ENCODE data around the gene CD3E.

CD3E gene

DNA sequence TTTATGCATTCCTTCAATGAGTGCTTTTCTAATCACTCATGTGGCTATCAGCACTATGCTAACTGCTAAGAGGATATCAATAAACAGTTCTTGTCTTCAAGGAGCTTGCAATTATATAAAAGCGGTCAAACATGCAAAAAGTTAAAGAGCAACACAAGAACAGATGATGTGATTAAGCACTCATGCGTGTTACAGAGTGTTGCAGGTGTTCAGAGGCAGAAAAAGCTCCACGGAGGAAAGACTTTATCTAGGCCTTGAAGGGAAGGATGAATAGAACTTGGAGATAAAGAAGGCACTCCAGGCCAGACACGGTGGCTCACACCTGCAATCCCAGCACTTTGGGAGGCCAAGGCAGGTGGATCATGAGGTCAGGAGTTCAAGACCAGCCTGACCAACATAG, 13.6 kb downstream of the CD3E start:
- TF ChIP-seq EZH2phosphoT487 (IDR thresholded peaks at IDR 0.05; ENCODE audit: borderline replicate concordance): no peak
- TF ChIP-seq, protein P1, sequence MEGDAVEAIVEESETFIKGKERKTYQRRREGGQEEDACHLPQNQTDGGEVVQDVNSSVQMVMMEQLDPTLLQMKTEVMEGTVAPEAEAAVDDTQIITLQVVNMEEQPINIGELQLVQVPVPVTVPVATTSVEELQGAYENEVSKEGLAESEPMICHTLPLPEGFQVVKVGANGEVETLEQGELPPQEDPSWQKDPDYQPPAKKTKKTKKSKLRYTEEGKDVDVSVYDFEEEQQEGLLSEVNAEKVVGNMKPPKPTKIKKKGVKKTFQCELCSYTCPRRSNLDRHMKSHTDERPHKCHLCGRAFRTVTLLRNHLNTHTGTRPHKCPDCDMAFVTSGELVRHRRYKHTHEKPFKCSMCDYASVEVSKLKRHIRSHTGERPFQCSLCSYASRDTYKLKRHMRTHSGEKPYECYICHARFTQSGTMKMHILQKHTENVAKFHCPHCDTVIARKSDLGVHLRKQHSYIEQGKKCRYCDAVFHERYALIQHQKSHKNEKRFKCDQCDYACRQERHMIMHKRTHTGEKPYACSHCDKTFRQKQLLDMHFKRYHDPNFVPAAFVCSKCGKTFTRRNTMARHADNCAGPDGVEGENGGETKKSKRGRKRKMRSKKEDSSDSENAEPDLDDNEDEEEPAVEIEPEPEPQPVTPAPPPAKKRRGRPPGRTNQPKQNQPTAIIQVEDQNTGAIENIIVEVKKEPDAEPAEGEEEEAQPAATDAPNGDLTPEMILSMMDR (conservative IDR thresholded peaks at IDR 0.05; ENCODE audit: low read length): no peak
- H3K9me2 ChIP-seq (replicated peaks; ENCODE audit: low read depth, low read length): no peaks in the 10 kb centered on the region
- H3K4me3 ChIP-seq (ENCODE audit: low read length, poor library complexity, severe bottlenecking): no peak overlapping the region
- no peak overlapping the region for H2AFZ ChIP-seq (ENCODE audit: low read length)
- peaks cover 64% of the 10 kb centered on the region for H3K4me1 ChIP-seq (ENCODE audit: insufficient read depth, low read length, poor library complexity, severe bottlenecking)
- no peak overlapping the region for H3K4me2 ChIP-seq (ENCODE audit: low read depth, low read length, poor library complexity, severe bottlenecking)
- no peaks in the 10 kb centered on the region for H4K20me1 ChIP-seq (ENCODE audit: insufficient read depth, low read length, poor library complexity, severe bottlenecking)
- peaks cover 19% of the 10 kb centered on the region for H3K36me3 ChIP-seq (ENCODE audit: insufficient read depth, low read length)
- no peaks in the 10 kb centered on the region for H3K9me3 ChIP-seq (ENCODE audit: insufficient read depth, low read depth, low read length)
- peaks cover 6% of the 10 kb centered on the region; the same call in 1 of the 2 replicates for H3K79me2 ChIP-seq (ENCODE audit: insufficient read depth, low read length)
- no peak overlapping the region for H3K9ac ChIP-seq (ENCODE audit: low read depth, low read length, poor library complexity, severe bottlenecking)
- H3F3A ChIP-seq (ENCODE audit: low read depth): peaks cover 10% of the 10 kb centered on the region
- H3K27me3 ChIP-seq (ENCODE audit: insufficient read depth, low read length, poor library complexity, severe bottlenecking): no peaks in the 10 kb centered on the region

DNA sequence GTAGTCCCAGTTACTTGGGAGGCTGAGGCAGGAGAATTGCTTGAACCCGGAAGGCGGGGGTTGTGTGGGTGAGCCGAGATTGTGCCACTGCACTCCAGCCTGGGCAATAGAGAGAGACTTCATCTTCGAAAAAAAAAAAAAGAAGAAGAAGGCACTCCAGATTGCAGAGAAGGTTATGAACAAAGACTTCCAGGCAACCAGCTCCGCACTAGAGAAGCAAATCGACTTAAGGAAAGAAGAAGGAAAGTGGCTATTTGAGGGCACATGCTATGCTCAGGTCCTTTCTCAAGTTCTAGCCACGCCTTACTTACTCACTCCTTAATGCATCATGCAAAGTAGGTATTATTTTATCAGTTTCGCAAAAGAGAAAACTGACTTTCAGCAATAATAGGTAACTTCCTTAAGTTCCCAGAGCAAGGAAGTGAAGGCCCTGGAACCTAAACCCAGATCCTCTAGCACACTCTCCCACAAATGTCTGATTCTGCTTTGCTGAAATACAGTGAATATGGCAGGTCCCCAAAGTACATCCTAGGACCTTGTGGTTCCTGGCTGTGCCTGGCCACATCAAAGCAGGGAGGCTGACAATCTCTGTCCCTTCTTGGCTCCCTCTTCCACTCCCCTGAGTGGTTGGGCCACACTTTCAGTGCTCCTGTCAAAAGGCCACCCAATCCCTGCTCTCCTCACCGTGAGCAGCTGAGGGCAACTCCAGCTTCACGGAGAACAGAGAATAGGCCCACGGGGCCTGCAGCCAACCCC, 14.2 kb downstream of the CD3E start:
- Histone ChIP-seq H3K9me3 (ENCODE audit: insufficient read depth, low read depth, low read length) (no peaks in the 10 kb centered on the region), H3K9ac (ENCODE audit: low read depth, low read length, poor library complexity, severe bottlenecking) (no peak overlapping the region), H3K9me2 (replicated peaks; ENCODE audit: low read depth, low read length) (no peaks in the 10 kb centered on the region), H3F3A (ENCODE audit: low read depth) (peaks cover 10% of the 10 kb centered on the region), H2AFZ (ENCODE audit: low read length) (no peak overlapping the region), H3K4me3 (ENCODE audit: low read length, poor library complexity, severe bottlenecking) (no peak overlapping the region), H3K4me1 (ENCODE audit: insufficient read depth, low read length, poor library complexity, severe bottlenecking) (peaks cover 64% of the 10 kb centered on the region), H3K36me3 (ENCODE audit: insufficient read depth, low read length) (peaks cover 13% of the 10 kb centered on the region), H3K4me2 (ENCODE audit: low read depth, low read length, poor library complexity, severe bottlenecking) (peak overlapping the region; percentile 41), H3K79me2 (ENCODE audit: insufficient read depth, low read length) (no peaks in the 10 kb centered on the region), H4K20me1 (ENCODE audit: insufficient read depth, low read length, poor library complexity, severe bottlenecking) (no peaks in the 10 kb centered on the region), H3K27me3 (ENCODE audit: insufficient read depth, low read length, poor library complexity, severe bottlenecking) (no peaks in the 10 kb centered on the region)
- TF ChIP-seq, protein P1 (conservative IDR thresholded peaks at IDR 0.05; ENCODE audit: low read length): no peak
- TF ChIP-seq EZH2phosphoT487 (IDR thresholded peaks at IDR 0.05; ENCODE audit: borderline replicate concordance): no peak

DNA sequence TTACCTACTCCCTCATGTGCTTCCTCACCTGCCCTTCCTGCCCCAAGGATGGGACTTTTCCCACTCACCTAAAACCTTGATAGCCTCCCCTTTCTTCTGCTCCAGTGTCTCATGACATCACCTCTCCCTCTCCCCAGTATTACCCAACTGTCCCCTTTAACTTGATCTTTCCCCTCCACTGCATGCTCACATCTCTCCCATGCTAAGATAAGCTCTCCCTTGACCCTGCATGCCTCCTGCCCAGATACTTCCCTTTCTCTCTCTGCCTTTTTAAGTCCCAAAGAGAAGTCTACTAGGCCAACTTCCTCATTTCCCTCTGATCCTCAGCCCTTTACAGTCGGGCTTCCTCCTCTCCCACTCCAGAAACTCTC, 14.8 kb downstream of the CD3E start:
- H3K27me3 ChIP-seq (ENCODE audit: insufficient read depth, low read length, poor library complexity, severe bottlenecking): no peaks in the 10 kb centered on the region
- H3K9me2 ChIP-seq (replicated peaks; ENCODE audit: low read depth, low read length): no peaks in the 10 kb centered on the region
- no peak overlapping the region for H3K4me3 ChIP-seq (ENCODE audit: low read length, poor library complexity, severe bottlenecking)
- H3K36me3 ChIP-seq (ENCODE audit: insufficient read depth, low read length): peaks cover 7% of the 10 kb centered on the region
- H3F3A ChIP-seq (ENCODE audit: low read depth): peaks cover 10% of the 10 kb centered on the region
- peaks cover 59% of the 10 kb centered on the region for H3K4me1 ChIP-seq (ENCODE audit: insufficient read depth, low read length, poor library complexity, severe bottlenecking)
- no peaks in the 10 kb centered on the region for H3K9me3 ChIP-seq (ENCODE audit: insufficient read depth, low read depth, low read length)
- no peaks in the 10 kb centered on the region for H3K79me2 ChIP-seq (ENCODE audit: insufficient read depth, low read length)
- H2AFZ ChIP-seq (ENCODE audit: low read length): no peak overlapping the region
- H4K20me1 ChIP-seq (ENCODE audit: insufficient read depth, low read length, poor library complexity, severe bottlenecking): no peaks in the 10 kb centered on the region
- peak overlapping the region; percentile 41 for H3K4me2 ChIP-seq (ENCODE audit: low read depth, low read length, poor library complexity, severe bottlenecking)
- no peak overlapping the region for H3K9ac ChIP-seq (ENCODE audit: low read depth, low read length, poor library complexity, severe bottlenecking)
- TF ChIP-seq, protein P1 (conservative IDR thresholded peaks at IDR 0.05; ENCODE audit: low read length): no peak
- no peak for TF ChIP-seq EZH2phosphoT487 (IDR thresholded peaks at IDR 0.05; ENCODE audit: borderline replicate concordance)

Data from Loucy (cell line).